ENCODE data around the gene GNGT1.

The GNGT1 gene

GRCh38 chr7:93921607-93922566, 15.5 kb downstream of the GNGT1 start, which contains the start of gene GNG11:
Gene GNG11, plus strand, starts transcription at chr7:93921735. Its CDS starts 403 bp downstream, at chr7:93922138.
- Histone ChIP-seq H3K9me3 (ENCODE audit: control insufficient read depth in 1 of 2, low read length in 2 of 2) (no peaks in the 10 kb centered on the region), H3K27me3 (ENCODE audit: low read depth, low read length) (no peaks in the 10 kb centered on the region), H3K36me3 (ENCODE audit: control insufficient read depth in 1 of 2, insufficient read depth in 2 of 2, low read length in 2 of 2) (no peaks in the 10 kb centered on the region), H3K4me1 (ENCODE audit: control insufficient read depth in 1 of 2, insufficient read depth in 2 of 2, low read length in 2 of 2) (peaks cover 3 to 5% of the 10 kb centered on the region in 2 donors), H3K4me3 (ENCODE audit: low read depth in 1 of 2, low read length in 2 of 2) (peak within 1 kb of the TSS; percentile 71 to 73), H3K27ac (ENCODE audit: low read length) (peak within 1 kb of the TSS; percentile 85)

- Histone ChIP-seq H3K4me1 (ENCODE audit: control insufficient read depth in 1 of 2, insufficient read depth in 2 of 2, low read length in 2 of 2) (peaks cover 3 to 13% of the 10 kb centered on the region in 2 donors), H3K27me3 (ENCODE audit: low read depth, low read length) (no peaks in the 10 kb centered on the region), H3K4me3 (ENCODE audit: low read depth in 1 of 2, low read length in 2 of 2) (peak overlapping the region; percentile 71 to 73), H3K36me3 (ENCODE audit: control insufficient read depth in 1 of 2, insufficient read depth in 2 of 2, low read length in 2 of 2) (no peaks in the 10 kb centered on the region), H3K9me3 (ENCODE audit: control insufficient read depth in 1 of 2, low read length in 2 of 2) (no peaks in the 10 kb centered on the region), H3K27ac (ENCODE audit: low read length) (peak overlapping the region; percentile 85)
Measured at GRCh38 chr7:93923296-93923695, 16.9 kb downstream of the GNGT1 start.

- peak overlapping the region; percentile 85 for H3K27ac ChIP-seq (ENCODE audit: low read length)
- H3K27me3 ChIP-seq (ENCODE audit: low read depth, low read length), result no peaks in the 10 kb centered on the region
- peaks cover 3 to 13% of the 10 kb centered on the region in 2 donors for H3K4me1 ChIP-seq (ENCODE audit: control insufficient read depth in 1 of 2, insufficient read depth in 2 of 2, low read length in 2 of 2)
- H3K4me3 ChIP-seq (ENCODE audit: low read depth in 1 of 2, low read length in 2 of 2), result peak overlapping the region; percentile 71 to 73
- no peaks in the 10 kb centered on the region for H3K36me3 ChIP-seq (ENCODE audit: control insufficient read depth in 1 of 2, insufficient read depth in 2 of 2, low read length in 2 of 2)
- H3K9me3 ChIP-seq (ENCODE audit: control insufficient read depth in 1 of 2, low read length in 2 of 2), result no peaks in the 10 kb centered on the region
Measured at GRCh38 chr7:93923942-93924341, 17.6 kb downstream of the GNGT1 start.

GRCh38 chr7:93926800-93927199, 20.4 kb downstream of the GNGT1 start:
- Histone ChIP-seq H3K27ac (ENCODE audit: low read length) (no peak overlapping the region), H3K9me3 (ENCODE audit: control insufficient read depth in 1 of 2, low read length in 2 of 2) (no peaks in the 10 kb centered on the region), H3K27me3 (ENCODE audit: low read depth, low read length) (no peaks in the 10 kb centered on the region), H3K36me3 (ENCODE audit: control insufficient read depth in 1 of 2, insufficient read depth in 2 of 2, low read length in 2 of 2) (no peaks in the 10 kb centered on the region), H3K4me1 (ENCODE audit: control insufficient read depth in 1 of 2, insufficient read depth in 2 of 2, low read length in 2 of 2) (peaks cover 0 to 10% of the 10 kb centered on the region in 2 donors), H3K4me3 (ENCODE audit: low read depth in 1 of 2, low read length in 2 of 2) (no peak overlapping the region)

- peaks cover 0 to 10% of the 10 kb centered on the region in 2 donors for H3K4me1 ChIP-seq (ENCODE audit: control insufficient read depth in 1 of 2, insufficient read depth in 2 of 2, low read length in 2 of 2)
- no peaks in the 10 kb centered on the region for H3K9me3 ChIP-seq (ENCODE audit: control insufficient read depth in 1 of 2, low read length in 2 of 2)
- H3K36me3 ChIP-seq (ENCODE audit: control insufficient read depth in 1 of 2, insufficient read depth in 2 of 2, low read length in 2 of 2), result no peaks in the 10 kb centered on the region
- no peaks in the 10 kb centered on the region for H3K27me3 ChIP-seq (ENCODE audit: low read depth, low read length)
- H3K27ac ChIP-seq (ENCODE audit: low read length), result no peak overlapping the region
- no peak overlapping the region for H3K4me3 ChIP-seq (ENCODE audit: low read depth in 1 of 2, low read length in 2 of 2)
Measured at GRCh38 chr7:93927585-93927984, 21.2 kb downstream of the GNGT1 start.

- Histone ChIP-seq H3K36me3 (ENCODE audit: control insufficient read depth in 1 of 2, insufficient read depth in 2 of 2, low read length in 2 of 2) (no peaks in the 10 kb centered on the region), H3K27me3 (ENCODE audit: low read depth, low read length) (no peaks in the 10 kb centered on the region), H3K4me1 (ENCODE audit: control insufficient read depth in 1 of 2, insufficient read depth in 2 of 2, low read length in 2 of 2) (peaks cover 0 to 18% of the 10 kb centered on the region in 2 donors), H3K4me3 (ENCODE audit: low read depth in 1 of 2, low read length in 2 of 2) (no peak overlapping the region), H3K9me3 (ENCODE audit: control insufficient read depth in 1 of 2, low read length in 2 of 2) (no peaks in the 10 kb centered on the region), H3K27ac (ENCODE audit: low read length) (no peak overlapping the region)
Measured at GRCh38 chr7:93931655-93932054, 25.3 kb downstream of the GNGT1 start.

- Histone ChIP-seq H3K9me3 (ENCODE audit: control insufficient read depth in 1 of 2, low read length in 2 of 2) (no peaks in the 10 kb centered on the region), H3K27me3 (ENCODE audit: low read depth, low read length) (no peaks in the 10 kb centered on the region), H3K4me3 (ENCODE audit: low read depth in 1 of 2, low read length in 2 of 2) (no peak overlapping the region), H3K36me3 (ENCODE audit: control insufficient read depth in 1 of 2, insufficient read depth in 2 of 2, low read length in 2 of 2) (no peaks in the 10 kb centered on the region), H3K4me1 (ENCODE audit: control insufficient read depth in 1 of 2, insufficient read depth in 2 of 2, low read length in 2 of 2) (peaks cover 0 to 8% of the 10 kb centered on the region in 2 donors), H3K27ac (ENCODE audit: low read length) (no peak overlapping the region)
Measured at GRCh38 chr7:93933156-93933555, 26.8 kb downstream of the GNGT1 start.

GRCh38 chr7:93935102-93935501, 28.7 kb downstream of the GNGT1 start:
- Histone ChIP-seq H3K36me3 (ENCODE audit: control insufficient read depth in 1 of 2, insufficient read depth in 2 of 2, low read length in 2 of 2) (no peaks in the 10 kb centered on the region), H3K4me1 (ENCODE audit: control insufficient read depth in 1 of 2, insufficient read depth in 2 of 2, low read length in 2 of 2) (peaks cover 0 to 8% of the 10 kb centered on the region in 2 donors), H3K27me3 (ENCODE audit: low read depth, low read length) (no peaks in the 10 kb centered on the region), H3K27ac (ENCODE audit: low read length) (no peak overlapping the region), H3K9me3 (ENCODE audit: control insufficient read depth in 1 of 2, low read length in 2 of 2) (no peaks in the 10 kb centered on the region), H3K4me3 (ENCODE audit: low read depth in 1 of 2, low read length in 2 of 2) (no peak overlapping the region)

GRCh38 chr7:93937818-93938217, 31.5 kb downstream of the GNGT1 start:
- Histone ChIP-seq H3K4me1 (ENCODE audit: control insufficient read depth in 1 of 2, insufficient read depth in 2 of 2, low read length in 2 of 2) (peaks cover 0 to 8% of the 10 kb centered on the region in 2 donors), H3K4me3 (ENCODE audit: low read depth in 1 of 2, low read length in 2 of 2) (no peak overlapping the region), H3K36me3 (ENCODE audit: control insufficient read depth in 1 of 2, insufficient read depth in 2 of 2, low read length in 2 of 2) (no peaks in the 10 kb centered on the region), H3K27ac (ENCODE audit: low read length) (no peak overlapping the region), H3K9me3 (ENCODE audit: control insufficient read depth in 1 of 2, low read length in 2 of 2) (no peaks in the 10 kb centered on the region), H3K27me3 (ENCODE audit: low read depth, low read length) (no peaks in the 10 kb centered on the region)

- no peaks in the 10 kb centered on the region for H3K27me3 ChIP-seq (ENCODE audit: low read depth, low read length)
- H3K36me3 ChIP-seq (ENCODE audit: control insufficient read depth in 1 of 2, insufficient read depth in 2 of 2, low read length in 2 of 2), result no peaks in the 10 kb centered on the region
- no peak overlapping the region for H3K27ac ChIP-seq (ENCODE audit: low read length)
- H3K9me3 ChIP-seq (ENCODE audit: control insufficient read depth in 1 of 2, low read length in 2 of 2), result no peaks in the 10 kb centered on the region
- H3K4me1 ChIP-seq (ENCODE audit: control insufficient read depth in 1 of 2, insufficient read depth in 2 of 2, low read length in 2 of 2), result peaks cover 0 to 8% of the 10 kb centered on the region in 2 donors
- H3K4me3 ChIP-seq (ENCODE audit: low read depth in 1 of 2, low read length in 2 of 2), result no peak overlapping the region
Measured at GRCh38 chr7:93938293-93938692, 31.9 kb downstream of the GNGT1 start.

GRCh38 chr7:93941945-93942344, 35.6 kb downstream of the GNGT1 start:
- Histone ChIP-seq H3K27ac (ENCODE audit: low read length) (no peak overlapping the region), H3K9me3 (ENCODE audit: control insufficient read depth in 1 of 2, low read length in 2 of 2) (no peaks in the 10 kb centered on the region), H3K27me3 (ENCODE audit: low read depth, low read length) (no peaks in the 10 kb centered on the region), H3K36me3 (ENCODE audit: control insufficient read depth in 1 of 2, insufficient read depth in 2 of 2, low read length in 2 of 2) (no peaks in the 10 kb centered on the region), H3K4me3 (ENCODE audit: low read depth in 1 of 2, low read length in 2 of 2) (no peak overlapping the region), H3K4me1 (ENCODE audit: control insufficient read depth in 1 of 2, insufficient read depth in 2 of 2, low read length in 2 of 2) (no peaks in the 10 kb centered on the region)
